Breast epithelium (tissue), 3 donors: ENCODE measurements around the gene XYLT1.

Experiments
- CTCF ChIP-seq, 3 donors: fragments of 450-650 bp; IDR thresholded peaks; one replicate each; pipeline ENCODE4 v1.5.1; 2016 to 2017; ENCODE audit warnings: antibody characterized with exemption in 3 of 3, mild to moderate bottlenecking in 3 of 3, moderate library complexity in 3 of 3
- POLR2A ChIP-seq: fragments of 450-650 bp; IDR thresholded peaks from one replicate; pipeline ENCODE4 v1.6.1; 2016; ENCODE audit warnings: antibody characterized with exemption, mild to moderate bottlenecking, moderate library complexity
- POLR2AphosphoS5 ChIP-seq, 3 donors: sonication (generic); formaldehyde crosslinking; IDR thresholded peaks; one replicate each; pipeline ENCODE4 v1.6.1; 2017; ENCODE audit warnings: antibody characterized with exemption in 3 of 3

- TF ChIP-seq CTCF (IDR thresholded peaks at IDR 0.05) (no peak), POLR2AphosphoS5 (IDR thresholded peaks at IDR 0.05) (no peak), POLR2A (no peak)
Measured at GRCh38 chr16:17370731-17371285, 100.0 kb downstream of the XYLT1 start.
